NCI-H1092 treated with DMSO at 0.1 percent for 48 hours (cell line): ENCODE results near the gene C2orf49.

Source experiments
- DNase-seq: peaks from one replicate; lab custom pipeline; 2025; lab: John Stamatoyannopoulos, UW

The C2orf49 gene

DNA sequence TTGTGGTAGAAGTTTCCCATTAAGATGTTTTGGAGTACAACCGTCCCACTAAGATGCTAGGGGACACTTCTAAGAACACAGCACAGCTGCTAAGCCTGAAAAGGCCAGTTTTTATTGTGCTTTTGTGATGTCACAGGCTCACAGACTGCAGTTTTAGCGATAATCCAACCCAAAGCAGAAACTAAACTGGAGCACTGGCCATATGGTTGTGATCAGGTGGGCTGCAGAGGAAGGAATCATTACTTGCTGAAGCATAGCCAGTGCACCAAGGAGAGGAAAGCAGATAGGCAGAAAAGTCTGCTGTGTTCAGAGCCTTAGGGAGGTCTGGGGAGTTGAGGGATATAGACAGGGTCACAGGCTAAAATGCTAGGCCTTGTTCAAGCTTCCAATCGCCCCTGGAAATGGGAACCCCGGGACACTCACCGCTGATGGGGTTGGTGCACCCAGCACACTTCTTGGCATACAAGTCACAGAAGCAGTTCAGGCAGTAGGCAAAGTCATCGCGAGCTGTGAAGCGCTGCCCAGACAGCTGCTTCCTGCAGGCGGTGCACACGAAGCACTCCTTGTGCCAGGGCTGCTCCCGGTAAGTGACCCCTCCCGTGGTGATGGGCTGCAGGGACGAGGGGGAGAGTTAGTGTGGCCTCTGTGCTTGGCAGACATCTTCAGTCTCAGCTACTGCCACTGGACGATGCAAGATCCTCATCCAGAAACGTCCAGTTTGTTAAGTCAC lies 25.7 kb downstream of the C2orf49 start:
- DNase-seq: no peak

DNA sequence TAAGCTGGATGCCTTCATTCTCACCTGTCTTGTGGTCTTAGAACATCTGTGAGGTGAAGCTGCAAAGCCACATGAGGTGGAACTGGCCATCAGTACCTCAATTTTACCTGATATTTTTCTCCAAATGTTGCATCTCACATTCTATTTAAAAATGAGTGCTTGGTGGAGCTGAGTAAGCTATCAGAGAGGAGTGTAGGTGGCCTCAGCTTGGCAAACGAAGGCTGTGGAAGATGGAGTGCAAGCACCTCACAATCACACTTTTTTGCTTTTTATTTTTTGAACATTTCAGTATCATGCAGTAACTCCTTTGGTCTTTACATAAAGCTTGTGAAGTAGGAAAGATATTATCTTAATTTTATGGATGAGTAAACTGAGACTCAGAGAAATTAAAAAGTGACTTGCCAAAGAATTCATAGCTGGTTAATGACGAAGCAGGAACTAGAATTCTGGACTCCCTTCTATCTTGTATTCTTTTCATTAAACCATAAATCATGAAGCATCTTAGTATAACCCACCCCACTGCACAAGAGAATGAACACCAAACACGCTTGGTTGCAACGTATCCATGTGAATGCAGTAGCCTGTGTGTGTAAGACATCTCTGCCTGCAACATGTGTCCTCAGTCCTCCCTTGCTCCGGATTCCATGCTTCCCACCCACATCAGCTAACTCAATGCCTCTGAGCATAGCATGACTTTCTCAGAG lies 27.2 kb downstream of the C2orf49 start:
- no peak for DNase-seq

DNA sequence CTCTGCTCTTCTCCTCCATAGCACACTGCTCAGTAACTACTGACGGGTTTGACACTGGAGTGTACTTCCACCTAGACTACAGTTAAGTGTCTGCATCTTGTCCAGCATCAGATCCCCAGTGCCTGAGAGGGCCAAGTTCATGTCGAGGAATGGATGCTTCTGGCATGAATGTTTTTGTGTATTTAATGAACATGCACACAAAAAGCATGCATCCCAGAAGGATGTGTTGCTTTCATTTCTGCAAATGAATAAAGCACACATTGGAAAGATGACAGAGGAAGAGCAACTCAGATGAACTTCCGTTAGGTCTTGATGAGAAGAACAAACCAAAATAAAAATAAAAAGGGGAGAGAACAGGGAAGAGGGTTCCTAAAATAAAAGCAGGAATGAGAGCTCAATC lies 27.9 kb downstream of the C2orf49 start:
- no peak for DNase-seq

DNA sequence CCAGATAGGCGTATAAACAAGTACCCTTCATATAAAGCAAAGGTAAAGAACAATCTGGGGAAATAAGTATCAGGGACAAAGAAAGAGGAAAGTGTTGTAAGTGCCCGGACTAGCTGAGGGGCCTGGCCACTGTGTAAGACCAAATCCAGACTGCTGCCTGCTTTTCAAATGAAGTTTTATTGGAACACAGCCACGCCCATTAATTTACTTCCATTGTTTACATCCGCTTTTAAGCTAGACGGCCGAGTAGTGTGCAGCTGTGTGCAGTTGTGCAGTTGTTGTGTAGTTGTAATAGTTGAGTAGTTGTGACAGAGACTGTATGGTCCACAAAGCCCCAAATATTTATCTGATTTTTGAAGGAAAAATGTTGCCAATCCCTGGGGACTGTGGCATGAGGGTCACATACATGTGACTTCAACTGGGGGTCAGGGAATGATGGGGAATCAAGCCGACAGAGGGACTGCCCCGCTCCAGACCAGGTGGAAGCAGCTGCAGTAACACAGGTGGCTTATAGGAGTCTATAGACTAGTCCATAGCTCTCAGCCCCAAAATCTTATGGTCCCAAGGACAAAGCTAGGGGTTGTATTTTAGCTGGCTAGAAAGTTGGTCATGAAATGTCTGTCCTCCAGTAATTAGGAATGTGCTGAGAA lies 31.5 kb downstream of the C2orf49 start:
- DNase-seq: no peak

DNA sequence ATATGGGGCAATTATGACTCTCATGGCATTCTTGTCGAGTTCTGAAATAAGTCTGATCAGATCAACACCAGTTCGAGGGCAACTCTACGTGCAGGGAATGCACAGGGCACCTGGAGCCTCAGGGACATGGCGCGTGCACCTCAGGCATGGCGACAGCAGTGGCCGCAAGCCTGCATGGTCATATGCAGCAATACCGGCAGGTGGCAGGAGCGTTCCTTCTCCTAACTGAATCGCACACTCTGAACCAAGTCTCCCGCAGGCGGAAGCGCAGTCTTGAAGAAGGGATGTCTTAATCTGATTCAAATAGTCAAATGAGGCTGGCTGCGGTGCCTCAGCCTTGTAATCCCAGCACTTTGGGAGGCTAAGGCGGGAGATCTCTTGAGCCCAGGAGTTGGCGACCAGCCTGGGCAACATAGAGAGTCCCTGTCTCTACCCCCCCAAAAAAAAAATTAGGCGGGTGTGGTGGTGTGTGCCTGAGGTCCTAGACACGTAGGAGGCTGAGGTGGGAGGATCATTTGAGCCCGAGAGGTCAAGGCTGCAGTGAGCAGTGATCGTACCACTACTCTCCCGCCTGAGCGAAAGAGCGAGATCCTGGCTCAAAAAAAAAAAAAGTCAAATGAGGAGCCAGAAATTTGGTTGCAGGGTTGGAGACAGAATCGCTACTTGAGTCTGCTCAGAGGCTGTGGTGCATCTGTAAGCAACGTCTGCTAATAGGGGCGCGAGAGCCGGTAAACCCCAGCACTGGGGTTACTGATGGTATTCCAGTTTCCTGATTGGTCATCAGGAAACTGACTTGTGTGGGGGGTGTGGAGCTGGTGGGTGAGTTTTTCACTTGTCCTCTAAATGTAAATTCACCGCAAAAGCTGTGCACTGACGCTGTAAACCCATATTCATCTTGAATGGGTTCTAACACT lies 32.7 kb downstream of the C2orf49 start:
- DNase-seq: peak; percentile 46

DNA sequence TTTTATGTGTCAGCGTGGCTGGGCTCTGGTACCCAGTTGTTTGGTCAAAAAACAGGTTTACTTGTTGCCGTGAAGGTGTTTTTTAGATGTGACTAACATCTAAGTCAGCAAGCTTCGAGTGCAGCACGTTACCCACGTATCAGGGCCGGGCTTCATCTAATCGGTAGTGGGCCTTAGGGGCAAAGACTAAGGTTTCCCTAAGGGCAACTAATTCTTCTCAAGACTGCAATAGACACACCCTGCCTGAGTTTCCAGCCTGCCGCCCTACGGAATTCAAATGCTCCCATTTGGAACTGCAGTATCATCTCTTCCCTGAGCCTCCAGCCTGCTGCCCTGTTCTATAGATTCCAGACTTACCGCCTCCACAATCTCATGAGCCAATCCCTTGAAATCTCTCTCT lies 33.8 kb downstream of the C2orf49 start:
- DNase-seq: no peak

DNA sequence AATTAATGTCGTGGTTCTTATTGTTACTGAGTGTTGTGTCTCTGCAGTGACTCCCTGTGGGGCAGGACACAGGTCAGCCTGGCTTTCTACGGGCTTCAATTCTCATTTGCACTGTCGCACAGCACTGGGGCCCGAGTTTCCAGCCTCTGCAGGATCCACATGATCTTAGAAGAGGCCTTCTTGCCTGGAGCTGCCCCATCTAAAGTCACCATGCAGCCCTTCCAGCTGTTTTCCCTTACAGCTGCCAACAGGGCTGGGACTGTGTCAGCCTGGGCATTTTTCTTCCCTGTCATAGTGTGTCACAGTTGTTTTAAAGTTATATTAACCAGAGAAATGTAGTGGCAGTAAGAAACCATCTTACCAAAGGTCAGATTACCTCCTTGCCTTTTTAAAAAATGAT lies 34.5 kb downstream of the C2orf49 start:
- no peak for DNase-seq

DNA sequence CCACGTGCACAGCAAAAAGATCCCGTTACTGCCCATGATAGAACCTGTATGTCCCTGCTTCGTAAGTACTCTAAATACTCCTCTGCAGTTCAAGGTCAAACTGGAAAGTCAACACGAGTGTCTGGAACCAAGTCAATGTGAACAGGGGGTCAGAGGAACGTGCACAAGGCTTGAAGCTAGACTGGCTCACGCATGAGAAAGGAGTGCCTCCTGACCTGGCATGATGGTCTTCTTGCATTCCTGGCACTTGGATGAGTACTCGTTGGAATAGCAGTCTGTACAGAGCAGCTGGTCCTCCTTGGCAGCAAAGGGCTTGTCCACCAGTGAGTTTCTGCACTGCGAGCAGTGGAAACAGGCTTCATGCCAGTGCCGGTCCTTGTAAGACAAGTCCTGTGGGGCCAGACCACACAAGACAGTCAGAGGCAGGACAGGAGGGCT lies 36.0 kb downstream of the C2orf49 start:
- no peak for DNase-seq

DNA sequence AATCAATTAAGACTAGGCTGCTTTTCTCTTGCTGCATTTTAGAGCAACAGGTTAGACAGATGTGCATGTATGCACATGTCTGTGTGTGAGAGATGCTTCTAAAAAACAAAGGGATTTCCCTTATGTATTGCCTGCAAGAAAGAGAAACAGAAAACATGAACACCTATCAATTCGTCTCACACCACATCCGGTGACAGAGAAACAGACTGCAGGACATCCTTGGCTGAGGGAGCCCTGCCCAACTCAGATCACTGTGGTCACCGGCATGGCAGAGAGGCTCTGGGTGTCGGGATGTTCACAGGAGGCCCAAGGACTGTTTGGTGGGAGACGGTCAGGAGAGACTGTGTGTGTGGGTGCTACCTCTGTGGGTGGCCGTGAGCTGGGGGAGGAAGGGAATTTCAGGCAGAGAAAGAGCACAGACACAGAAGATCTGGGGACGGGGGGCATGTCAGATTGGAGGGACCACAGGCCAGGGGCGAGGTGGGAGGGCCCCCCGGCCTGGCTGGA lies 36.6 kb downstream of the C2orf49 start:
- DNase-seq: no peak

DNA sequence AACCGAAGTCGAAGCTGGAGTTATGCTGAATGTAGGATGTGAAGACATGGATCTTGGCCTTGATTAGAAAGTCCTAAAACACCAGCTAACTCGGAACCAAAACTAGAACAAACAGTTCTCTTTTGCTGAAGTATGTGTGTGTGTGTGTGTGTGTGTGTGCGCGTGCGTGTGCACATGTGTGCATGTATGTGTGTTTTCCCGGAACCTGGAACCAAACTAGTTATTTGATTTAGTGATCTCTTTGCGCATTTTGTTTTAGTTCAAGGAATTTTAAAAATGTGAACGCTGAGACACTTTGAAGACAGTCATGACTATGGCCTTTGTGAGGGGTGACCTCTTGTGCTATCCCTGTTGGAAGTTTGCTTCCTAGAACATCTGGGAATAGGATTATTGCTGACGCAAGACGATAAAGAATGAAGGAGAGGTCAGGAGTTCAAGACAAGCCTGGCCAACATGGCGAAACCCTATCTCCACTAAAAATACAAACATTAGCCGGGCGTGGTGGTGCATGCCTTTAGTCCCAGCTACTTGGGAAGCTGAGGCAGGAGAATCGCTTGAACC lies 37.7 kb downstream of the C2orf49 start:
- no peak for DNase-seq

DNA sequence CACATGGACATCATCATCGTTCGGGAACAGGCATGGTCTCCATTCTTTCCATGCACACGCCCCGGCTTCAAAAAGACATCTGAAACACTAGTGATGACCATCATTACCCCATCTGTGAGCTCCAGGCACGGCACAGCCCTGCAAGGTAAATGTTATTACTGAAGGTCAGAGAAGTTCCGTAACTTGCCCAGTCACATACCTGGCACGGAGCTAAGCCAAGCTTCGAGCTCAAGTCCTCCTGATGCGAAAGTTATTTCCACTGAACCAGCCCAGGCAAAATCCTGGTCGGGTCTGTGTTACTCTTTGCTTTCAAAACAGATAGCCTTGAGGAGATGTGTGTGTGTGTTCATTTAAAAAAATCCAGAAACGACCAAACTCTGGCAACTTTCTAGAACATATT lies 38.7 kb downstream of the C2orf49 start:
- DNase-seq: no peak

DNA sequence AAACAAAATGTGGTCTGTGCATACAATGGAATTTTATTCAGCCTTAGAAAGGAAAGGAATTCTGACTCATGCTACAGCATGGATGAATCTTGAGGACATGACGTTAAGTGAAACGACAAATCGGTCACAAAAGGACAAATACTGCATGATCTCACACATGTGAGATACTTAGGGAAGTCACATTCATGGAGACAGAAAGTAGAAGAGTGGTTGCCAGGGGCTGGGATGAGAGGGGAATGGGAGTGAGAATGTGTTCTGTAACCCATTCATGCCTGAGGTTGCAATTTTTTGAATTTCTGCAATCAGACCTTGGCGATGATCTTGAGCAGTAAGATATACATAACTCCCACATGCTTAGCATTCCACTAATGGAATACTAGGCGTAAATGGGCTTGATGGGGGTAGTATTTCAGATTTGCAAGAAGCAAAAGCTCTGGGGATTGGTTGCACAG lies 39.5 kb downstream of the C2orf49 start:
- DNase-seq: no peak

DNA sequence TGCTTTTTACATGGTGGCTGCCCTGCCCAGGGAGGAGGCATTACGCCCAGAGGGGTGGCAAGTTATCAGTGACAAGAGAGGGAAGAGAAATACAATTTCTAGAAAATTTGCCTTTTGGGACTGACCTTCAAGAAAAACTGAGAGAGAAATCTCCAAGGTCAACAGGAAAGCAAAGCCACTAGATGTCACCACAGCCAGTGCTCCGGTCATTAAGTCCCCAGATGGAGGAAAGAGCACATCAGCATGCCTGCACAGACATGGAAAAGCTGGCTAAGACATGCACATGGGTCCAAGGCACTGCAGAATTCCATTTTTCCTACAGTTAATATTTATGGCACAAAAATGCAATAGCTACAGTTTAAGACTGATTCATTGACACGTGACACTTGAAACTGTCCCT lies 40.5 kb downstream of the C2orf49 start:
- DNase-seq: no peak

DNA sequence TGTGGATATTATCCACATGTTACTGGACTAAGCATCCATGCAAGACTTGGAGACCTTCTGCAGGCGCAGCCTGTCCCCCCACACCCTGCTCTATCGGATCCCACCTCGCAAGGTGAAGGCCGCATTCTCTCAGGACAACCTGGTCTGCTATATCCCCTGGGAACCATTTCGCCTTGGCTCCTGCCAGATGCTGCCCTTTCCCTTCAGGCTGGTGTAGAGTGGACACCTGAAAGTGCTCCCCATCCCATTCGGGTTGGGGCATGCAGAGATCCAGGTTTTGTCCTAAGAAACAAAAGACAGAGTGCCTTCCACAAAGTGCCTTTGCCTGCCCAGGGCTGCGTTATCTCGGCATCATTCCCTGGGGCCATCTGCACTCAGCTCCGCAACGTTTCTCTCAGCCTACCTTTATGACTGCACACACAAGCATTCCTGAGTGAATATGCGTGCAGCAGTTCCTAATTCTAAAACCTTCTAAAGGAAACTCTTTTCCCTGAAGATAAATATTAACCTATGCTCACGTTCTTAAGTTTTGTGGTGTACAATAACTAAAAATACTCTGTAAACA lies 41.0 kb downstream of the C2orf49 start:
- no peak for DNase-seq

DNA sequence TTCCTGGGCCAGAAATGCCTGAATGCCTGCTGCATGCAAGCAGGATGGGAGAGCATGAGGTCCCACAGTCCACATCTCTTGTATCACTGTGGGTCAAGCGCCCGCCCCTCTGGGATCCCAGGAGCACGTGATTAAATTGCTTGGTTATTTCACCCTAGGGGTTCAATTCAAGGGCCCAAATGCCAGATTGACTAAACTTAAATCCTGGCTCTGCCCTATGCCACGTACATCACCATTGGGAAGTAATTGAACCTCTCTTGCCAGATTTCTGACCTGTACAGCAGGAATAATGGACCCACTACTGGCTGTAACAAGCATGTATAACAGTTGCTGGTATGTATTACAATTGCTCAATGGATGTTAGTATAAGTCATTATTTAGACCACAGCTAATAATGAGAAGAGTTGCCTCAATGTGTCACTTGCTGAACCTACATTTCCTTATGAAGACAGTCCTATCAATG lies 41.6 kb downstream of the C2orf49 start:
- DNase-seq: no peak

DNA sequence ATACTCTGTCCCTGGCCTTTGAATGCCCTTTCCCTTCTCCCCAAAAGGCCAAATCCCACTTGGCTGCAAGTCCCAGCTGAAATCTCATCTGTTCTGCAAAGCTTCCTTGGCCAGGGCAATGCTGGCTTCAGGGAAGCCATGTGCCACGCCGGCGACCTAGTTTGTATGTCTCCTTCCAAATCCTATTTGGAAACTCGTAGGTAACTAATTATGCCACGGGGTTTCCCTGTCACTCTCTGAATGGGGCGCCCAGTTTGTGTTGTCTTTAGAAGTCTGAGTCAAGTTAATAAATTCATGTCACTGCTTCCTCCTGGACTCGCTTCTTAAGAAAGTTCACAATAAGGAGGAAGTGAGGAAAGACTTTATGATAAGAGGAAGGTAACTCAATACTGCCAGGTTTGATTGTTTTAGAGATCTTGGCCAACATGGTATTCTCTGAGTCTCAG lies 42.4 kb downstream of the C2orf49 start:
- DNase-seq: no peak

DNA sequence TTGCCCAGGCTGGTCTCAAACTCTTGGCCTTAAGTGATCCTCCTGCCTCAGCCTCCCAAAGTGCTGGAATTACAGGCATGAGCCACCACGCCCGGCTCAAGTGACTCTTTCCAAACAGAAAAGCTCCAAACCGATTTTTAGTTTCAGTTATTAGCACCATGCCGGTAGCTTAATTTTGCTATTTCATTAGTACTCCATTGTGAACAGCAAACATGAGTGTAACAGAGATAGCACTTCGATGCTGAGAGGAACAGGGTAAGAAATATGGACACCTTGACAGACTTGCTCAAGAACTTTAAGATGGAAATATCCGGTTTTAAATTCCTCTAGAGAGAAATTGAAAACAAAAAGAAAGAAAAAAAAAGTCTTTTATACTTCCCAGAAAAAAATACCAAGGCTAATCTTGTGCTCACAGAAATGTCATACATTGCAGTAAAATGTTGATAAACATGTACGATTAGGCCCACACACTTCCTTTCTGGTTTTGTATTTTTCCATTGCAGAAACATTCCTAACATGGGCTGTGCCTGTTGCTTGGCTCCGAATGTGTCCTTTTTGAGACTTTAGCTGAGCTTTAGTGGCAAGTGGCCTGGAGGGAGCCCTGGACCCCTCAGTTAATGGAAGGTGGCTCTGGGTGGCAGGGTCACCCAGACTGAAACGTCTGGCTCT lies 43.2 kb downstream of the C2orf49 start:
- no peak for DNase-seq

DNA sequence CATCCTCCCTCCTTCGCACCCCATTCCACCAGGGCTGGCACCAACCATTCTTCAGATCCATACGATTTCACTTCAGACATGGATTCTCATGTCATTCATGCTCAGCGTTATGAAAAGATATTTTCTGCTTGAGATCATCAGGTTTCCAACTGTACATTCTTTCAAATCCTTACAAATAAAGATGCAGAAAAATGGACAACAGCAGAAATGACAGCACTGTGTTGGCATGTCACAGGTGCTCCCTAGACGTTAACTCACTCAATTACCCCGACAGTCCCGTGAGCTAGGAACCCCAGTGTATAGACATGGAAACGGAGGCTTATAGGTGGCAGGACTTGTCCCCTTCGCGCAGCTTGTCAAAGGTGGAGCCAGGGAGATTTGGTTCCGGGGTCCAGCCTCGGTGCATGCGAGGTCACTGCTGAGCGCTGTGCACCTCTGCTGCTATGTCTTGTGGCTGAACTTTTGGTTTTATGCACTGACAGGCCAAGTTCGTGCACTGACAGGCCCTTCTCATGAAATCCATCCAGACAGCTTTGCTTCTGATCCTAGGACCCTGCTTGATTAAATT lies 43.8 kb downstream of the C2orf49 start:
- DNase-seq: no peak

DNA sequence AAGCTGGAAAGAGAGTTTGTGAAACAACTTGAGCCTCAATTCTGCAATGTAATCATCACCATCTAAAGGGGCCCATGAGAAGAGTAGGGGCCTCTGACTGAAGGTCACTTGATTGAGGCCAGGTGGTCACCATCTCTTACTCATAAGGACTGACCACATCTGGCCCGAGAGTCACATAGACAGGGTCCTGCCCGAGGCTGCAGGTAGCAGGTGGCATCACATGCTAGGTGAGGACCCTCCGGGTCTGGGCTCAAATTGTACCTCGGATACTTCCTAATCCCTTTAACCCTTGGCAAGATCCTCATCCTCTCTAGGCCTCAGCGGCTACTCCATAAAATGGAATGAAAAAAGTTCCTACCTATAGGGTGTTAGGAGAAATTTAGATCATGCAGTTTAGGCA lies 44.8 kb downstream of the C2orf49 start:
- no peak for DNase-seq
